Subcutaneous preadipocyte (primary cell): ENCODE results near the gene COL4A3. TPM values are rescaled to one million over a fixed set of nuclear protein-coding genes. Genes with fewer than 3 reads are reported as not detected.

ENCODE experiments used
- total RNA-seq: library from RNA; depleted of rRNA; stranded (reverse); fragments of >200 nt; gene quantifications from 2 replicates; pipeline ENCODE4 v1.2.3, GENCODE V29; 2012

Gene COL4A3
- total RNA-seq = under 0.01 TPM in 2 replicates

GRCh38 chr2:227163998-227164762 lies at the start of gene COL4A3, which contains the start of gene COL4A4:
TSS of gene COL4A3 (plus strand) at chr2:227164624. CDS start at chr2:227164727, 103 bp downstream.
TSS of gene COL4A4 (minus strand) at chr2:227164205. CDS start at chr2:227147483, 16,722 bp downstream.

GRCh38 chr2:227324995-227325838 lies 160.8 kb downstream of the COL4A3 start, which contains the start of gene MFF:
TSS of gene MFF (plus strand) at chr2:227325251. CDS start at chr2:227330666, 5,415 bp downstream.

Other genes with a start within 250 kb of the COL4A3 start
- under 0.01 TPM in 2 replicates for gene COL4A4, start 419 bp upstream of the COL4A3 start, total RNA-seq
- 77.6 and 84.1 TPM in 2 replicates for gene MFF, start 160.6 kb downstream of the COL4A3 start, total RNA-seq
- gene TM4SF20, start 214.7 kb downstream of the COL4A3 start, total RNA-seq = under 0.01 TPM in 1 of 2 replicates, not detected in the other
- gene SCYGR1, start 223.3 kb downstream of the COL4A3 start, total RNA-seq = not detected in 2 replicates